Stomach (tissue), 9 donors: Measurements from ENCODE around the gene TRIM29. TPM values are rescaled to one million over a fixed set of nuclear protein-coding genes. Genes with fewer than 3 reads are reported as not detected.
A peak's percentile ranks its signal among the peaks of the same experiment; 100 is the strongest.

Experiments used
- DNase-seq, 2 donors: peaks; one replicate each; pipeline versions ENCODE4 v3.0.0 to v3.0.0-alpha.2; 2013 to 2019
- H3K27ac ChIP-seq, 5 donors: fragments of 200-600 bp in 4 of 5; sonication (generic) in 4 of 5; one replicate each; pipeline ENCODE4 v1.5.1; 2013 to 2019; ENCODE audit warnings: mild to moderate bottlenecking in 1 of 5, moderate library complexity in 1 of 5
- H3K27me3 ChIP-seq, 3 donors: fragments of 200-600 bp; sonication (generic); one replicate each; pipeline ENCODE4 v1.5.1; 2017 to 2019; ENCODE audit warnings: mixed run types in 1 of 3
- H3K36me3 ChIP-seq, 4 donors: fragments of 200-600 bp; sonication (generic); 1 replicate in 3 of 4; 2 replicates in 1 of 4; pipeline ENCODE4 v1.5.1; 2016 to 2019
- H3K4me1 ChIP-seq, 4 donors: fragments of 200-600 bp; sonication (generic); one replicate each; pipeline ENCODE4 v1.5.1; 2016 to 2019
- H3K4me3 ChIP-seq, 4 donors: fragments of 200-600 bp; sonication (generic) in 3 of 4; one replicate each; pipeline ENCODE4 v1.5.1; 2016 to 2019; ENCODE audit warnings: mild to moderate bottlenecking in 1 of 4
- H3K9me3 ChIP-seq, 4 donors: fragments of 200-600 bp; sonication (generic); one replicate each; pipeline ENCODE4 v1.5.1; 2016 to 2019
- CTCF ChIP-seq, 7 experiments: fragments of 450-650 bp in 4 of 7; fragments of 200-600 bp in 3 of 7; sonication (generic) in 3 of 7; IDR thresholded peaks; one replicate each; pipeline ENCODE4 v1.5.1; 2016 to 2019; ENCODE audit warnings: antibody characterized with exemption in 7 of 7, control low read depth in 2 of 7, mild to moderate bottlenecking in 1 of 7
- EP300 ChIP-seq: sonication (generic); formaldehyde crosslinking; IDR thresholded peaks from one replicate; pipeline ENCODE4 v1.6.1; 2017; ENCODE audit warnings: antibody characterized with exemption
- POLR2A ChIP-seq, 4 donors: fragments of 450-650 bp; IDR thresholded peaks; one replicate each; pipeline ENCODE4 v1.6.1; 2016; ENCODE audit warnings: antibody characterized with exemption in 4 of 4, control low read depth in 2 of 4, mild to moderate bottlenecking in 1 of 4, moderate library complexity in 1 of 4
- POLR2AphosphoS5 ChIP-seq, 3 donors: sonication (generic); formaldehyde crosslinking; IDR thresholded peaks; one replicate each; pipeline ENCODE4 v1.6.1; 2016; ENCODE audit warnings: antibody characterized with exemption in 3 of 3
- WGBS, 5 donors: extraction: QIAGEN DNeasy Blood & Tissue Kit in 3 of 5; methylation state at CpG; one replicate each; pipeline versions ENCODE4 v1.1.5 to v1.1.7; 2013 to 2018; 5-methylcytosine and 5-hydroxymethylcytosine counted together
- intact Hi-C: fragments of 100-400 bp; cut with DNase I; formaldehyde crosslinking; loops from one replicate; pipeline ENCODE4 v1.15.1; 2023; ENCODE audit warnings: low total_unique reads
- polyA plus RNA-seq, 3 donors: library from polyadenylated mRNA; stranded (reverse); fragments of 200-250 nt; gene quantifications; one replicate each; pipeline ENCODE4 v1.2.3, GENCODE V29; 2013
- total RNA-seq, 5 donors: library from RNA; depleted of rRNA; stranded (reverse); fragments of >200 nt; gene quantifications; one replicate each; pipeline versions ENCODE4 v1.1.0 to v1.2.3, GENCODE V29; 2014 to 2016
- donor health status: healthy with polysubstance abuse.
- donor health status: Bipolar disorder and iron deficiency.
- donor health status: healthy.

TRIM29 gene
- total and polyA plus RNA-seq, 8 donors = 1.4 to 287 (median 2.2) TPM; not detected in 2

- no peaks in the 10 kb centered on the region for H3K36me3 ChIP-seq
- 82 to 94% (median 88%) methylated on average over 9 of the region's 9 CpGs for WGBS, 5 donors
- no peak overlapping the region for H3K27ac ChIP-seq
- intact Hi-C loops = no loop called here
- H3K4me3 ChIP-seq = no peak overlapping the region
- H3K4me1 ChIP-seq = no peaks in the 10 kb centered on the region
- H3K27me3 ChIP-seq = peaks cover 0 to 6% (median 0%) of the 10 kb centered on the region in 3 donors
- H3K9me3 ChIP-seq = no peaks in the 10 kb centered on the region
- TF ChIP-seq POLR2AphosphoS5 (IDR thresholded peaks at IDR 0.05) (no peak), CTCF (IDR thresholded peaks at IDR 0.05) (no peak), POLR2A (IDR thresholded peaks at IDR 0.05) (no peak), EP300 (no peak)
- DNase-seq = no peak
These were observed 8.3 kb downstream of the TRIM29 start for GRCh38 chr11:120129570-120129969.

DNA sequence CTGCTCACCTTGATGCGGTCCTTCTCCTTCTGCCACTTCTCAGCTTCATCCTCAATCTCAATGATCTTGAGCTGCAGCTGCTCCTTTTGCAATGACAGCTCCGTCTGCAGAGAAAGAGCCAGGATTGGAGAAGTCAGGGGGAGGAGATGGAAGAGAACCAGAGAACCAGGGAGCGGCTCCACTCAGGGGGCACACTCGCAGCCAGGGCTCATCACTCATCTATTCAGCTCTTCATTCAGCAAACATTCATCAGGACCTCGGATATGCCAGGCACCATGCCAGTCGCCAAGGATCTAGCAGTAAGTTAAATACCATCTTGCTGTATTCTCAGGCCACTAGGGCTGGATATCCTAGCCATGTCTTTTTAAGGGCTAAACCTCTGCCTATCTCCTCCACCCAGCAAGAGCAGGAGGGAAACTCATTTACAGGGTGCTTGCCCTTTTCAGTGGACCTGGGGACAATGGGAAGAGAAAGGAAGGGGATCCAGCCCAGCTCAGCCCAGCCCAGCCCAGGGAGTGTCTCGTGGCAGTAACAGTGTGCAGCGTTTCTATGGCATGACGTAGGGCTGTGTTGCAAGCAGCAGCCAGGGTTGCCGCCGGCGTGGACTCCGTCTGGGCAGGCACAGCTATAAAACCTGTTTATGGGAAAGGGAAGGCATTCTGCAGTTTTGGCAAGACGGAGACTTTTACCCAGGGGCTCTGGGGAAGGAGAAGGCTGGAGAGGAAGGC lies 9.4 kb downstream of the TRIM29 start:
- H3K27ac ChIP-seq = peak overlapping the region in 1 of 5 donors; percentile 6
- H3K9me3 ChIP-seq = no peaks in the 10 kb centered on the region
- H3K4me1 ChIP-seq = no peaks in the 10 kb centered on the region
- 45 to 71% (median 68%) methylated on average over 14 of the region's 14 CpGs for WGBS, 5 donors
- intact Hi-C loops = no loop called here
- no peak overlapping the region for H3K4me3 ChIP-seq
- no peaks in the 10 kb centered on the region for H3K36me3 ChIP-seq
- peaks cover 0 to 6% (median 0%) of the 10 kb centered on the region in 3 donors for H3K27me3 ChIP-seq
- TF ChIP-seq POLR2AphosphoS5 (IDR thresholded peaks at IDR 0.05) (peak in 1 of 3 donors; percentile 17), EP300 (no peak)
- peak in 1 of 2 donors; percentile 88 for DNase-seq

DNA sequence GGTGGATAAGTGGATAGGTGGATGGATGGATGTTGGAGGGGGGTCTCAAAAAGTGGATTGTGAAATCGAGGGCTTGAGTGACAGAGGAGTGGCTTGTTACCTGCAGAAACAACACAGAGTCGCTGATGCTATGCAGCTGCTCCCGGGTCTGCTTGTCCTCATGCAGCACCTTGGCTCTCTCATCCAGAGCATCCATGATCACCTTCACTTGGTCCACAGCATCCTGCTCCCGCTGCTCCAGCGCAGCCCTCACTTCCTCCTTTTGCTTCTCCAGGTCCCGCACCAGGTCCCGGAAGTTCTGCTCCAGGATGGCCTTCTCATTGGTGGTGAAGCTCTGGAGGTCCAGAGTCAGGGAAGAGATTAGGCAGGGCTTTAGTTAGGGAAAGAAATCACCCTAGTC lies 10.7 kb downstream of the TRIM29 start:
- intact Hi-C loops = no loop called here
- 88 to 93% (median 89%) methylated on average over 7 of the region's 7 CpGs for WGBS, 5 donors
- H3K27ac ChIP-seq = no peak overlapping the region
- DNase-seq = no peak
- no peaks in the 10 kb centered on the region for H3K9me3 ChIP-seq
- H3K4me3 ChIP-seq = no peak overlapping the region
- no peaks in the 10 kb centered on the region for H3K36me3 ChIP-seq
- H3K4me1 ChIP-seq = peaks cover 0 to 9% (median 3%) of the 10 kb centered on the region in 4 donors
- TF ChIP-seq POLR2A (IDR thresholded peaks at IDR 0.05) = no peak
- no peak for TF ChIP-seq EP300
- TF ChIP-seq CTCF (IDR thresholded peaks at IDR 0.05) = no peak
- no peak for TF ChIP-seq POLR2AphosphoS5 (IDR thresholded peaks at IDR 0.05)
- H3K27me3 ChIP-seq = peaks cover 0 to 6% (median 0%) of the 10 kb centered on the region in 3 donors

DNA sequence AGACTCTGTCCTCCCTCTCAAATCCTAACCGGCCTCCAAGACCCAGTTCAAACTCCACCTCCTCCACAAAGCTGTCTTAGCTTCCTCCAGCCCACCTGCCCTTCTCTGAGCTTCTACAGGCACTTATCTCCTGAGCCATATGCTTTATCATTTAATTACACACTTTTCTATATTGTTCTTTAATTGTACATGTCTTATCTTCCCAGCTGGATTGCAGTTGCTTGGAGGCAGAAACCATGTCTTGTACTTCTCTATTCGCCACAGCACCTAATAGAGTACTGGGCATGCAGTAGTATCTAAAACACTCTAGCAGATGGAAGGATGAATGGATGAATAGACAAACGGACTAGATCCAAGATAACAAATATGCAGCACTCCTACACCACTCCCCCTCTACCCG lies 11.3 kb downstream of the TRIM29 start:
- H3K27me3 ChIP-seq = peaks cover 0 to 9% (median 0%) of the 10 kb centered on the region in 3 donors
- no peak overlapping the region for H3K4me3 ChIP-seq
- no peaks in the 10 kb centered on the region for H3K9me3 ChIP-seq
- H3K36me3 ChIP-seq = no peaks in the 10 kb centered on the region
- peaks cover 0 to 11% (median 3%) of the 10 kb centered on the region in 4 donors for H3K4me1 ChIP-seq
- intact Hi-C loops = no loop called here
- H3K27ac ChIP-seq = no peak overlapping the region
- WGBS, 5 donors = 69 to 77% (median 73%) methylated on average over 4 of the region's 4 CpGs
- TF ChIP-seq POLR2A (IDR thresholded peaks at IDR 0.05) (no peak), EP300 (no peak), CTCF (IDR thresholded peaks at IDR 0.05) (no peak), POLR2AphosphoS5 (IDR thresholded peaks at IDR 0.05) (no peak)
- DNase-seq = no peak

DNA sequence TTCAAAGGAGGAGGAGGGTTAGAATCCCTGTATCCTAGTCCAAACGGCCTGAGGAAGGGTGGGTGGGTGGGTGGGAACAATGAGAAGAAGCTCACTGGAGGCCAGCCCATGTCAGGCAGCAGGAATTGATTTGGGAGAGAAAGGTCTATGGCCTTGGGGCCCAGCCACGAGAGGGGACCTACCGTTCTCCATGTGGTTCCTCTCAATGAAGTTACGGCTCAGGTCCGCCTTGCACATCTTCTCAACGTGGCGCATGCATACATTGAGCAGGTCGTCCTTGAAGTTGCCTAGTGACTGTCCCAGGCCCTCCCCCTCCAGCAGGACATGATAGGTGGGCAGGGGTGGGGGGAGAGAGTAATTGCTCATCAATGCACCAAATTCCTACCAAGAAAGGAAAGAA lies 12.4 kb downstream of the TRIM29 start:
- no peak overlapping the region for H3K27ac ChIP-seq
- intact Hi-C loops = no loop called here
- 79 to 89% (median 86%) methylated on average over 8 of the region's 8 CpGs for WGBS, 5 donors
- no peaks in the 10 kb centered on the region for H3K36me3 ChIP-seq
- H3K27me3 ChIP-seq = peaks cover 0 to 9% (median 0%) of the 10 kb centered on the region in 3 donors
- DNase-seq = no peak
- peaks cover 0 to 11% (median 3%) of the 10 kb centered on the region in 4 donors for H3K4me1 ChIP-seq
- TF ChIP-seq EP300 = no peak
- TF ChIP-seq POLR2AphosphoS5 (IDR thresholded peaks at IDR 0.05) = no peak
- no peak overlapping the region for H3K4me3 ChIP-seq
- no peaks in the 10 kb centered on the region for H3K9me3 ChIP-seq
